HG02970 (cell line): ENCODE data around the gene TNFRSF21.
A peak's percentile ranks its signal among the peaks of the same experiment; 100 is the strongest.
"Not testable (repeated sequence)": the region's sequence is repeated elsewhere in the genome, so short reads cannot be mapped to it uniquely, and the experiment has no call there.

Source experiments
- ATAC-seq: cut with Tn5 transposase; IDR thresholded peaks from one replicate; pipeline ENCODE4 v1.9.1; 2021; ENCODE audit warnings: mild to moderate bottlenecking, moderate library complexity, moderate number of reproducible peaks; ENCODE audit not compliant: unreplicated experiment, low FRiP score

The TNFRSF21 gene

GRCh38 chr6:47235421-47235820 is 74.3 kb downstream of the TNFRSF21 start:
- ATAC-seq = no peak

GRCh38 chr6:47234266-47234933 is 75.3 kb downstream of the TNFRSF21 start:
- ATAC-seq = no peak

GRCh38 chr6:47231151-47231550 is 78.6 kb downstream of the TNFRSF21 start:
- ATAC-seq = no peak

- ATAC-seq = no peak
Measured at GRCh38 chr6:47230579-47230978, 79.1 kb downstream of the TNFRSF21 start.

GRCh38 chr6:47229255-47229654 is 80.5 kb downstream of the TNFRSF21 start:
- no peak for ATAC-seq

- not testable (repeated sequence) for ATAC-seq
Measured at GRCh38 chr6:47228093-47228492, 81.6 kb downstream of the TNFRSF21 start.

- not testable (repeated sequence) for ATAC-seq
Measured at GRCh38 chr6:47223251-47223650, 86.5 kb downstream of the TNFRSF21 start.

GRCh38 chr6:47221565-47221964 is 88.1 kb downstream of the TNFRSF21 start:
- ATAC-seq = no peak

- no peak for ATAC-seq
Measured at GRCh38 chr6:47209632-47210031, 100.1 kb downstream of the TNFRSF21 start.

- ATAC-seq = no peak
Measured at GRCh38 chr6:47207261-47207660, 102.4 kb downstream of the TNFRSF21 start.

GRCh38 chr6:47206626-47207025 is 103.1 kb downstream of the TNFRSF21 start:
- ATAC-seq = no peak

GRCh38 chr6:47203938-47204611 is 105.6 kb downstream of the TNFRSF21 start:
- ATAC-seq = no peak

- peak; percentile 71 for ATAC-seq
Measured at GRCh38 chr6:47203266-47203937, 106.3 kb downstream of the TNFRSF21 start.

- ATAC-seq = no peak
Measured at GRCh38 chr6:47202644-47203205, 107.0 kb downstream of the TNFRSF21 start.

- ATAC-seq = no peak
Measured at GRCh38 chr6:47200536-47201334, 109.0 kb downstream of the TNFRSF21 start.

- ATAC-seq = no peak
Measured at GRCh38 chr6:47197682-47198640, 111.7 kb downstream of the TNFRSF21 start.

- no peak for ATAC-seq
Measured at GRCh38 chr6:47196113-47196512, 113.6 kb downstream of the TNFRSF21 start.

GRCh38 chr6:47195011-47195650 is 114.6 kb downstream of the TNFRSF21 start:
- ATAC-seq = no peak

- no peak for ATAC-seq
Measured at GRCh38 chr6:47188588-47189021, 121.1 kb downstream of the TNFRSF21 start.
